ENCODE data around the gene EVA1C.
"Not testable (repeated sequence)": the region's sequence is repeated elsewhere in the genome, so short reads cannot be mapped to it uniquely, and the experiment has no call there.

- TF ChIP-seq CTCF, POLR2A (IDR thresholded peaks at IDR 0.05): not testable (repeated sequence)
Observed at GRCh38 chr21:32503641-32504040, 91.1 kb downstream of the EVA1C start.

Measured in ovary (tissue), 3 donors.